T-cell (primary cell): Measurements from ENCODE around the gene USP8. TPM values are rescaled to one million over a fixed set of nuclear protein-coding genes. Genes with fewer than 3 reads are reported as not detected.
"Not testable (repeated sequence)": the region's sequence is repeated elsewhere in the genome, so short reads cannot be mapped to it uniquely, and the experiment has no call there.

Experiments used
- ATAC-seq, 4 experiments: fragments of 200-7000 bp in 3 of 4; fragments of 150-1000 bp in 1 of 4; cut with Tn5 transposase; replicated peaks in 1 of 4; 1 replicate in 3 of 4; 2 replicates in 1 of 4; pipeline ENCODE4 v1.10.0; 2021; ENCODE audit warnings: moderate library complexity in 3 of 4, mild to moderate bottlenecking in 2 of 4, moderate number of reproducible peaks in 1 of 4
- CTCF ChIA-PET, 2 donors: fragments of 300-600 bp; sonication (Branson Sonifier 250); formaldehyde crosslinking; loops; one replicate each; lab custom pipeline; 2022; ENCODE audit warnings: antibody characterized with exemption in 2 of 2; lab: Charles Lee
- POLR2A ChIA-PET, 2 donors: fragments of 300-600 bp; sonication (Branson Sonifier 250); formaldehyde crosslinking; loops; one replicate each; lab custom pipeline; 2022; ENCODE audit warnings: antibody characterized with exemption in 2 of 2; lab: Charles Lee
- DNase-seq, 35 experiments: peaks; one replicate each; pipeline versions ENCODE4 v3.0.0 to v3.0.0-alpha.2; 2013 to 2023
- H3K27ac ChIP-seq: one replicate; pipeline ENCODE4 v1.5.1; 2013; ENCODE audit warnings: low read length
- H3K27me3 ChIP-seq, 2 experiments: replicated peaks in 1 of 2; 1 replicate in 1 of 2; 2 replicates in 1 of 2; pipeline versions ENCODE4 v1.6.1 to v1.7.0; 2013; ENCODE audit warnings: low read length in 1 of 2, mixed read lengths in 1 of 2; ENCODE audit not compliant: control insufficient read depth in 2 of 2, insufficient read depth in 2 of 2; ENCODE audit errors: extremely low read depth in 1 of 2
- H3K36me3 ChIP-seq, 2 donors: 1 replicate in 1 of 2; 2 replicates in 1 of 2; pipeline versions ENCODE4 v1.6.1 to v1.7.0; 2013; ENCODE audit warnings: low read length in 1 of 2; ENCODE audit not compliant: control insufficient read depth in 2 of 2, insufficient read depth in 1 of 2; ENCODE audit errors: extremely low read depth in 1 of 2
- H3K4me1 ChIP-seq, 2 experiments: 1 replicate in 1 of 2; 2 replicates in 1 of 2; pipeline versions ENCODE4 v1.6.1 to v1.7.0; 2013; ENCODE audit warnings: low read length in 2 of 2, mixed read lengths in 1 of 2; ENCODE audit not compliant: insufficient read depth in 2 of 2, control insufficient read depth in 1 of 2; ENCODE audit errors: extremely low read depth in 1 of 2
- H3K4me3 ChIP-seq, 2 donors: 1 replicate in 1 of 2; 2 replicates in 1 of 2; pipeline versions ENCODE4 v1.5.1 to v1.7.0; 2013; ENCODE audit warnings: mild to moderate bottlenecking in 2 of 2, low read length in 1 of 2, moderate library complexity in 1 of 2; ENCODE audit not compliant: control insufficient read depth in 1 of 2; ENCODE audit errors: extremely low read depth in 1 of 2
- H3K9me3 ChIP-seq: 2 replicates; pipeline ENCODE4 v1.7.0; 2013
- H3K27ac Mint-ChIP-seq, 2 donors: one replicate each; pipeline ENCODE4 v1.8.0; 2020 to 2021; ENCODE audit warnings: mild to moderate bottlenecking in 2 of 2, mixed read lengths in 2 of 2
- H3K27me3 Mint-ChIP-seq, 2 donors: one replicate each; pipeline ENCODE4 v1.8.0; 2021 to 2022; ENCODE audit warnings: mixed read lengths in 2 of 2
- H3K36me3 Mint-ChIP-seq: one replicate; pipeline ENCODE4 v1.8.0; 2021; ENCODE audit warnings: mixed read lengths
- H3K4me1 Mint-ChIP-seq, 3 donors: one replicate each; pipeline ENCODE4 v1.8.0; 2020 to 2022; ENCODE audit warnings: mixed read lengths in 3 of 3, mild to moderate bottlenecking in 1 of 3
- H3K4me3 Mint-ChIP-seq, 3 donors: one replicate each; pipeline ENCODE4 v1.8.0; 2020 to 2022; ENCODE audit warnings: mild to moderate bottlenecking in 3 of 3, mixed read lengths in 3 of 3, moderate library complexity in 3 of 3
- H3K9me3 Mint-ChIP-seq, 3 donors: one replicate each; pipeline ENCODE4 v1.8.0; 2020 to 2022; ENCODE audit warnings: mixed read lengths in 3 of 3
- WGBS: methylation state at CpG from one replicate; pipeline ENCODE4 v1.1.5; 2013; ENCODE audit warnings: missing lambda C conversion rate; ENCODE audit not compliant: insufficient coverage; 5-methylcytosine and 5-hydroxymethylcytosine counted together
- total RNA-seq, 35 experiments: library from RNA in 6 of 35; stranded (reverse) in 6 of 35; fragments of 120-200 nt in 1 of 35; gene quantifications; one replicate each; pipeline versions ENCODE4 v1.2.1 to v1.2.4 and lab custom pipeline; 2013 to 2026

USP8 gene
- total RNA-seq, 5 donors from 2014 or later (not counting 1 experiment from before 2014, with no cell fraction given), result 45.0 to 56.0 (median 52.7) TPM

- H3K27me3 Mint-ChIP-seq, H3K4me3 ChIP-seq, H3K9me3 ChIP-seq, H3K9me3 Mint-ChIP-seq, ATAC-seq, H3K4me3 Mint-ChIP-seq, POLR2A ChIA-PET, H3K27ac ChIP-seq, H3K4me1 ChIP-seq, H3K27ac Mint-ChIP-seq, H3K4me1 Mint-ChIP-seq, H3K36me3 Mint-ChIP-seq, H3K27me3 ChIP-seq, H3K36me3 ChIP-seq, DNase-seq: not testable (repeated sequence)
- CTCF ChIA-PET, result interaction anchor here in 1 of 2 donors (0.6 kb wide), 1 partner anchor 119 kb away, joined by 4 read pairs; no protein-coding TSS in a partner anchor
- WGBS, result 72% methylated on average over 3 of the region's 5 CpGs
These were observed 41.8 kb upstream of the USP8 start for GRCh38 chr15:50382408-50382807.

GRCh38 chr15:50390554-50391264 lies 33.5 kb upstream of the USP8 start:
- Mint-ChIP-seq H3K36me3 (no peaks in the 10 kb centered on the region), H3K27ac (no peak overlapping the region), H3K4me3 (no peak overlapping the region), H3K4me1 (no peaks in the 10 kb centered on the region), H3K9me3 (no peaks in the 10 kb centered on the region), H3K27me3 (no peaks in the 10 kb centered on the region)
- CTCF ChIA-PET, result no interaction called here
- H3K9me3 ChIP-seq, result no peaks in the 10 kb centered on the region
- WGBS, result 43% methylated on average over 1 of the region's 4 CpGs
- POLR2A ChIA-PET, result no interaction called here
- H3K4me1 ChIP-seq, result no peaks in the 10 kb centered on the region
- DNase-seq (no peak), ATAC-seq (no peak)
- H3K36me3 ChIP-seq, result no peaks in the 10 kb centered on the region
- no peak overlapping the region for H3K4me3 ChIP-seq
- H3K27me3 ChIP-seq, result no peaks in the 10 kb centered on the region
- no peak overlapping the region for H3K27ac ChIP-seq

GRCh38 chr15:50391561-50391960 lies 32.6 kb upstream of the USP8 start:
- CTCF ChIA-PET, H3K27me3 Mint-ChIP-seq, H3K27me3 ChIP-seq, H3K27ac ChIP-seq, DNase-seq, H3K4me1 ChIP-seq, H3K4me1 Mint-ChIP-seq, H3K4me3 ChIP-seq, H3K36me3 Mint-ChIP-seq, H3K9me3 ChIP-seq, H3K27ac Mint-ChIP-seq, ATAC-seq, H3K9me3 Mint-ChIP-seq, H3K36me3 ChIP-seq, POLR2A ChIA-PET, H3K4me3 Mint-ChIP-seq: not testable (repeated sequence)
- WGBS, result 100% methylated on average over 2 of the region's 4 CpGs

DNA sequence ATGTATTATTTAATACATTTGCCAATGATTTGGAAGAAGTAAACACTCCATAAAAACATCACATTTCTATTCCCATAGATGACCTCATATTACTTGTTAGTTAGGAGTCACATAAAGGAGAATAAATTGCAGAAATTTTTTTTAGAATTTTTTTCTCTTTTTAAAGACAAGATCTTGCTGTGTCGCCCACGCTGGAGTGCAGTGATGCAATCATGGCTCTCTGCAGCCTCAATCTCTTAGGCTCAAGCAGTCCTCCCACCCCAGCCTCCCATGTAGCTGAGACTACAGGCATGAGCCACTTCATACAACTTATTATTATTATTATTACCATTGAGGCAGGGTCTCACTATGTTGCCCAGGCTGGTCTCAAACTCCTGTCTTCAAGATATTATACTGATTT lies 12.3 kb upstream of the USP8 start:
- no CpG with 5 or more reads among the region's 2 CpGs for WGBS
- peaks cover 0 to 7% of the 10 kb centered on the region in 2 donors for H3K27me3 Mint-ChIP-seq
- Histone ChIP-seq H3K4me1 (no peaks in the 10 kb centered on the region), H3K36me3 (no peaks in the 10 kb centered on the region), H3K9me3 (no peaks in the 10 kb centered on the region), H3K27me3 (no peaks in the 10 kb centered on the region), H3K4me3 (no peak overlapping the region), H3K27ac (no peak overlapping the region)
- H3K36me3 Mint-ChIP-seq, result no peaks in the 10 kb centered on the region
- H3K4me3 Mint-ChIP-seq, result no peak overlapping the region
- ChIA-PET POLR2A (interaction anchor here (0.6 to 0.9 kb wide), 2 partner anchors 11 to 13 kb away, joined by 5 to 6 read pairs; partner anchors contain the start of gene USP8 (in 1 of the 2)), CTCF (no interaction called here)
- no peak overlapping the region for H3K27ac Mint-ChIP-seq
- no peaks in the 10 kb centered on the region for H3K9me3 Mint-ChIP-seq
- H3K4me1 Mint-ChIP-seq, result no peaks in the 10 kb centered on the region
- DNase-seq (no peak), ATAC-seq (no peak)

- DNase-seq (no peak), ATAC-seq (no peak)
- H3K9me3 Mint-ChIP-seq, result no peaks in the 10 kb centered on the region
- Histone ChIP-seq H3K4me3 (no peak overlapping the region), H3K27me3 (no peaks in the 10 kb centered on the region), H3K36me3 (no peaks in the 10 kb centered on the region), H3K4me1 (no peaks in the 10 kb centered on the region), H3K9me3 (no peaks in the 10 kb centered on the region), H3K27ac (no peak overlapping the region)
- no peaks in the 10 kb centered on the region for H3K36me3 Mint-ChIP-seq
- H3K27me3 Mint-ChIP-seq, result peaks cover 0 to 2% of the 10 kb centered on the region in 2 donors
- ChIA-PET CTCF (no interaction called here), POLR2A (no interaction called here)
- no peak overlapping the region for H3K4me3 Mint-ChIP-seq
- H3K27ac Mint-ChIP-seq, result no peak overlapping the region
- no CpG with 5 or more reads among the region's 2 CpGs for WGBS
- no peaks in the 10 kb centered on the region for H3K4me1 Mint-ChIP-seq
These were observed 9.6 kb upstream of the USP8 start for GRCh38 chr15:50414624-50415023.

- H3K36me3 Mint-ChIP-seq, result no peaks in the 10 kb centered on the region
- no CpG with 5 or more reads among the region's 3 CpGs for WGBS
- Histone ChIP-seq H3K36me3 (no peaks in the 10 kb centered on the region), H3K27me3 (no peaks in the 10 kb centered on the region), H3K4me1 (no peaks in the 10 kb centered on the region), H3K9me3 (no peaks in the 10 kb centered on the region), H3K4me3 (no peak overlapping the region), H3K27ac (no peak overlapping the region)
- peak in 1 of 4 experiments; percentile 50 for ATAC-seq
- CTCF ChIA-PET, result interaction anchor here (0.6 to 0.7 kb wide), 2 partner anchors 59 to 81 kb away, joined by 3 to 4 read pairs; no protein-coding TSS in a partner anchor
- no peaks in the 10 kb centered on the region for H3K4me1 Mint-ChIP-seq
- no peak overlapping the region for H3K4me3 Mint-ChIP-seq
- POLR2A ChIA-PET, result interaction anchor here in 1 of 2 donors (0.7 kb wide), 1 partner anchor 8 kb away, joined by 8 read pairs; no protein-coding TSS in a partner anchor
- DNase-seq, result peak in 1 of 35 experiments; percentile 10
- peaks cover 0 to 2% of the 10 kb centered on the region in 2 donors for H3K27me3 Mint-ChIP-seq
- no peaks in the 10 kb centered on the region for H3K9me3 Mint-ChIP-seq
- H3K27ac Mint-ChIP-seq, result no peak overlapping the region
These were observed 8.3 kb upstream of the USP8 start for GRCh38 chr15:50415752-50416404.
